ENCODE measurements around the gene SCGB1C2. TPM values are rescaled to one million over a fixed set of nuclear protein-coding genes. Genes with fewer than 3 reads are reported as not detected.

Gene SCGB1C2
- total RNA-seq, 1 experiment from 2014 or later: not detected

DNA sequence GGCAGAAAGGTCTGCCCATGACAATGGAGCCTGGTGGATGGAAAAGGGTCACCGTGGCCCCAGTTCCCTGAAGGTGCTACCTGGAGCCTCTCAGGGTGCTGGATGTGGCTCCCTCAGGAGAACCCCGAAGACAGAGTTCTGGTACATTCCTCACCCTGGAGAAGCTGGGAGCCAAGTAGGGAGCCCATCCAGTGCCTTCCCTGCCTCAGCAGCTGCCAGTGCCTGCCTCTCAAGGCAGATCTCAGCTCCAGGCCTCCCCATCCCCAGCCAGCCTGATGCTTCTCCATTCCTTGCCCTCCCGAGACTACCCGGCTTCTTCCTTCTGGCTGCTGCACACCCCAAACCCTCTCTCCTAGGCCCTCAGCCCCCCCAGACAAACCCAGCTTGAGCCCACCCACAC, 20.5 kb downstream of the SCGB1C2 start:
- Mint-ChIP-seq H3K27me3 (ENCODE audit: unreplicated experiment) (peaks cover 25% of the 10 kb centered on the region), H3K36me3 (ENCODE audit: insufficient read depth, unreplicated experiment) (no peaks in the 10 kb centered on the region), H3K27ac (ENCODE audit: unreplicated experiment) (no peak overlapping the region), H3K4me3 (ENCODE audit: low read depth, unreplicated experiment) (no peak overlapping the region), H3K9me3 (ENCODE audit: low read depth, unreplicated experiment) (no peaks in the 10 kb centered on the region), H3K4me1 (ENCODE audit: low read depth, unreplicated experiment) (no peaks in the 10 kb centered on the region)
- TF ChIP-seq, protein P1, sequence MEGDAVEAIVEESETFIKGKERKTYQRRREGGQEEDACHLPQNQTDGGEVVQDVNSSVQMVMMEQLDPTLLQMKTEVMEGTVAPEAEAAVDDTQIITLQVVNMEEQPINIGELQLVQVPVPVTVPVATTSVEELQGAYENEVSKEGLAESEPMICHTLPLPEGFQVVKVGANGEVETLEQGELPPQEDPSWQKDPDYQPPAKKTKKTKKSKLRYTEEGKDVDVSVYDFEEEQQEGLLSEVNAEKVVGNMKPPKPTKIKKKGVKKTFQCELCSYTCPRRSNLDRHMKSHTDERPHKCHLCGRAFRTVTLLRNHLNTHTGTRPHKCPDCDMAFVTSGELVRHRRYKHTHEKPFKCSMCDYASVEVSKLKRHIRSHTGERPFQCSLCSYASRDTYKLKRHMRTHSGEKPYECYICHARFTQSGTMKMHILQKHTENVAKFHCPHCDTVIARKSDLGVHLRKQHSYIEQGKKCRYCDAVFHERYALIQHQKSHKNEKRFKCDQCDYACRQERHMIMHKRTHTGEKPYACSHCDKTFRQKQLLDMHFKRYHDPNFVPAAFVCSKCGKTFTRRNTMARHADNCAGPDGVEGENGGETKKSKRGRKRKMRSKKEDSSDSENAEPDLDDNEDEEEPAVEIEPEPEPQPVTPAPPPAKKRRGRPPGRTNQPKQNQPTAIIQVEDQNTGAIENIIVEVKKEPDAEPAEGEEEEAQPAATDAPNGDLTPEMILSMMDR (IDR thresholded peaks at IDR 0.05; ENCODE audit: unreplicated experiment): no peak
- BruUV-seq (replicated peaks): no TSS peak
- intact Hi-C loops (cut with micrococcal nuclease; ENCODE audit: unreplicated experiment): no loop called here
- no peak for DNase-seq
- CTCF ChIA-PET: no interaction called here

DNA sequence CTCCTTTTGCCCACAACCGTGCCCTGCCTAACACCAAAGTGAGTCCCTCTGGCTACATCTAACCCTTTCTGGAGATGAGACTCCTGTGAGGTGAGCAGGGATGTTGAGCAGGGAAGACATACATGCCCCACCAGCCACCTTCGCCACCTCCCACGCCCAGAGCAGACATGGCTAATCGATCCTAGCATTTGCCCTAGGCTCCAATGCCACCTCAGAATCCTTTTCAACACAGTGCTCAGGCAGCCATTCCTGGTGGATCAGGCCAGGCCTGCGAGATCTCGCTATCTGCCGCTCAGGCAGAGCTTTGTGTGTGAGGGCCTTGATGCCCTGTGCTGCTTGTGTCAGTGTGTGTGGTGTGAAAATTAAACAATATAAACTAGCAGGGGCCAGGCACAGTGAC, 21.0 kb downstream of the SCGB1C2 start:
- no peak overlapping the region for H3K4me3 Mint-ChIP-seq (ENCODE audit: low read depth, unreplicated experiment)
- H3K27ac Mint-ChIP-seq (ENCODE audit: unreplicated experiment): no peak overlapping the region
- no peaks in the 10 kb centered on the region for H3K36me3 Mint-ChIP-seq (ENCODE audit: insufficient read depth, unreplicated experiment)
- H3K4me1 Mint-ChIP-seq (ENCODE audit: low read depth, unreplicated experiment): no peaks in the 10 kb centered on the region
- no TSS peak for BruUV-seq (replicated peaks)
- CTCF ChIA-PET: no interaction called here
- H3K9me3 Mint-ChIP-seq (ENCODE audit: low read depth, unreplicated experiment): no peaks in the 10 kb centered on the region
- no peak for DNase-seq
- peaks cover 25% of the 10 kb centered on the region for H3K27me3 Mint-ChIP-seq (ENCODE audit: unreplicated experiment)
- intact Hi-C loops (cut with micrococcal nuclease; ENCODE audit: unreplicated experiment): no loop called here
- TF ChIP-seq, protein P1 (IDR thresholded peaks at IDR 0.05; ENCODE audit: unreplicated experiment): no peak

DNA sequence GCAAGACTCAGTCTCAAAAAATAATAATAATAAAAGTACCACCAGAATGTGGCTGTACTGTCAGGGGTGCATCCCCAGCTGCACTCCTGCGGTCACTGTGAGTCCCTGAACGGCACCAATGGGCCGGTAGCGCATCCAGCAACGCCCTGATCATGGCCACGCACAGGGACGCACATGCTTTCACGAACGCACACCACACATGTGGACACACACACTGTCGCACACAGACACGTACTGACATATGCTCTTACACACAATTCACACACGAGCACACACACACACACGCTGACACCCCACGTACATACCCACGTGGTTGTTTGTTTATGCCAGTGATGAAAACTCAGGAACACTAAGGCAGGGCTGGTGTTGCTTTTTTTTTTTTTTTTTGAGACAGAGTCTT, 22.2 kb downstream of the SCGB1C2 start:
- peaks cover 5% of the 10 kb centered on the region for H3K36me3 Mint-ChIP-seq (ENCODE audit: insufficient read depth, unreplicated experiment)
- H3K4me3 Mint-ChIP-seq (ENCODE audit: low read depth, unreplicated experiment): no peak overlapping the region
- TF ChIP-seq, protein P1 (IDR thresholded peaks at IDR 0.05; ENCODE audit: unreplicated experiment): no peak
- no peaks in the 10 kb centered on the region for H3K9me3 Mint-ChIP-seq (ENCODE audit: low read depth, unreplicated experiment)
- intact Hi-C loops (cut with micrococcal nuclease; ENCODE audit: unreplicated experiment): no loop called here
- no TSS peak for BruUV-seq (replicated peaks)
- H3K4me1 Mint-ChIP-seq (ENCODE audit: low read depth, unreplicated experiment): no peaks in the 10 kb centered on the region
- DNase-seq: no peak
- CTCF ChIA-PET: no interaction called here
- peaks cover 25% of the 10 kb centered on the region for H3K27me3 Mint-ChIP-seq (ENCODE audit: unreplicated experiment)
- H3K27ac Mint-ChIP-seq (ENCODE audit: unreplicated experiment): no peak overlapping the region

DNA sequence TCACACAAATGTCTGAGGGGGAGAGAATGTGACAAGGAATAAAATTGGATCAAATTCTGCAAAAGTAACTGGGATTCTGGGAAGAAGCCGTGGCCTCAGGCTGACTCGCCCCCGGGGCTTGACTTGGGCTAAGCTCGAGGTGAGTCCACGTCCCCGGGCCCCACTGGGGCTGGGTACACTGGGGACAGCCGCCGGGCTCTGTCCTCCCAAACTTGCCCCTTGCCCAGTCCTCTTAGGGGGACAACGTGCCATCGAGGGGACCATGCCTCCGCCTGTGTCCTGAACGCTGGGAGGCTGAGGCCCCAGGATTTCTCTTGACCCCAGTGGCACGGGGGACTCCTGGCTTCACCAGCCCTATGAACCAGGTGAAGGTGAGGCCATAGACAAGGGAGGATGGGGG, 23.0 kb downstream of the SCGB1C2 start:
- peaks cover 5% of the 10 kb centered on the region for H3K36me3 Mint-ChIP-seq (ENCODE audit: insufficient read depth, unreplicated experiment)
- no peak for DNase-seq

More for the DNA sequence above, 23.0 kb downstream of the SCGB1C2 start:
- Mint-ChIP-seq H3K4me1 (ENCODE audit: low read depth, unreplicated experiment) (no peaks in the 10 kb centered on the region), H3K27ac (ENCODE audit: unreplicated experiment) (no peak overlapping the region), H3K9me3 (ENCODE audit: low read depth, unreplicated experiment) (no peaks in the 10 kb centered on the region), H3K27me3 (ENCODE audit: unreplicated experiment) (peaks cover 25% of the 10 kb centered on the region), H3K4me3 (ENCODE audit: low read depth, unreplicated experiment) (no peak overlapping the region)
- TF ChIP-seq, protein P1 (IDR thresholded peaks at IDR 0.05; ENCODE audit: unreplicated experiment): no peak
- intact Hi-C loops (cut with micrococcal nuclease; ENCODE audit: unreplicated experiment): no loop called here
- CTCF ChIA-PET: no interaction called here
- BruUV-seq (replicated peaks): no TSS peak

All from Calu3 (cell line).